GM11168 (cell line): ENCODE results near the gene ANKRD12.
"Not testable (repeated sequence)": the region's sequence is repeated elsewhere in the genome, so short reads cannot be mapped to it uniquely, and the experiment has no call there.

Experiments
- in situ Hi-C: fragments of 300-500 bp; cut with MboI; formaldehyde crosslinking; loops from one replicate; pipeline ENCODE4 v1.12.0; 2022; ENCODE audit warnings: low sequenced_read_pairs; ENCODE audit not compliant: unreplicated experiment

Gene ANKRD12

DNA sequence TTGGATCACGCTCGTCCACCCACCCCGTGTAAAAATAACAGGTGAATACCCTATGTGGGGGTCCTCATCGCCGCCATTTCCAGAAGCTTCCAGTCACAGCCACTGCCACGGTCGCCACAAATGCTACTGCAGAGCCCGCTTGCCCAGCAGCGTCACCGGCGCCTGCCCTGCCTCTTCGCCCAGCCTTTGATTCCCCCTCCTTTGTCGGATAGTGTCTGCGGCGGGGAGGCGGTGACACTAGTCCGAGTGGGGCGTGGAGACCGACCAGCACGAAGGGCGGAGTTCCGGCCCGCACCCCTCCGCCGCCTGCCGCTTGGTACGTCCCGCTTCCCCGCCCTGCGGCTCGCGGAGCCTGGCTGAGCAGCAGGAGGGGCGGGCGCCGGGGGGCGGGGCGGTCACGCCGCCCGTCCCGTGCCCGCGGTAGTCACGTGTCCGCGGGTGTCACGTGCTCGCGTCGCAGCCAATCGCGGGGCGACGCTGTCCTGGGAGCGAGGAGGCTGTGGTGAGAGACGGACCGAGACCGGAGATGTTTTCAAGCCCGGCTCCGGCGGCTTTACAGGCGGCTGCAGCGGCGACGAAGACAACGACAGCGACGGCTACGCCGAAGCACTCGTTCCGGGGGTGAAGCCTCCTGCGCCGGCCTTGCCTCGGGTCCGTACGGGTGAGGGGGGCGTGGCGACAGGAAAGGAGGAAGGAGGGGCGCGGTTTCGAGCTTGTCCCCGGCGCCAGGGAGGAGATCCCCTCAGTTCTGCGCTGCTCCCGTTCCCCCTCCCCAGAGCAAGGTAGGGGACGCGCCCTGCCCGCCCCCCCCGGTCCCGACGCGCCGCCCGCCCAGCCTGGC lies at the start of gene ANKRD12:
TSS of gene ANKRD12 (plus strand) at position 467 of the 841 bp plus-strand sequence. CDS start 45,652 bp downstream, outside the sequence.
- in situ Hi-C loops: no loop called here

DNA sequence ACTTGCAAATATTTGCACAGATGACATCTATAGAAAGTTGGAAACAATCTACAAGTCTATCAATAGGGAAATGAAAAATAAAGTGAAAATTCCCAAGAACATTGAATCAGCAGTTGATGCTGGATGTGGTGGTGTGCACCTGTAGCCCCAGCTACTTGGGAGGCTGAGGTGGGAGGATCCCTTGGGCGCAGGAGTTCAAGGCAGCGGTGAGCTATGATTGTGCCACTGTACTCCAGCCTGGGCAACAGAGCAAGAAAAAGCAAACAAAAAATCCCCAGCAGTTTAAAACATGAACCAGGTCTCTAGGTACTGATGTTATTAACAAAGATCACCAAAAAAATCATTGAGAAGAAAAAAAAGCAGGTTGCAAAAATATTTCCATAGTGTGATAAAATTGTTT lies 49.4 kb upstream of the ANKRD12 start:
- in situ Hi-C loops: no loop called here

DNA sequence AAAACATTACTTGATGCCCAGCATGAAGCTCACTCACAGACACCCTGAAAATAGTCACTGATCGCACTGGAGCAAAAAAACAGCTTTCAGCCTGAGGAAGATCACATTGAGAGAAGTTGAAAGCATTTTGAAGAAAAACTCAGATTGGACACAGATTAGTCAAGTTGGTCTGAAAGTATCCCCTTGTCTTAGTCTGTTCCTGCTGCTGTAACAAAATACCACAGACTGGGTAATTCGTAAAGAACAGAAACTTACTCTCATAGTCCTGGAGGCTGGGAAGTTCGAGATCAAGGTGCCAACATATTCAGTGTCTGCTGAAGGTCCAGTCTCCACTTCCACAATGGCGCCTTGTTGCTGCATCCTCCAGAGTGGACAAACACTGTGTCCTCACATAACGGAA lies 48.3 kb upstream of the ANKRD12 start:
- in situ Hi-C loops: no loop called here

- in situ Hi-C loops: not testable (repeated sequence)
These were observed 47.9 kb upstream of the ANKRD12 start for GRCh38 chr18:9088727-9089126.

GRCh38 chr18:9090578-9090977 lies 46.0 kb upstream of the ANKRD12 start:
- in situ Hi-C loops: no loop called here

DNA sequence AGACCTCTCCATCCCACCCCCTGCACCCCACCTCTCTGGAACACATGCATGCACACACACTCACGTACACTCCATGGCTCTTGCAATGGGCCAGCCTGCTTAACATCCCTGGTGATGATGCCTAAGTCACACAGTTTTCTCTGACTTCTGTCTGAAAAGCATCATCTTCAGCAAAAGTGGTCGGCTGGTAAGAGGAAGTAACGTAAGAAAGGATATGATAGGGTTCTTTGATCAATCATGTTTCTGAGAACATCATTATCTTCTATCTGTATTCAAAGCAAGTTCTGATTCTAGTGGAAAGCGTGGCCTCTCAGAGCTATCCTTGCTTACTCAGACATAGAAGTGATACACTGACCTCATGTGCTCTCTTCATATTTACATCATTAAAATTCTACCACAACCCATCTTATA lies 45.5 kb upstream of the ANKRD12 start:
- in situ Hi-C loops: no loop called here

- in situ Hi-C loops: no loop called here
These were observed 43.9 kb upstream of the ANKRD12 start for GRCh38 chr18:9092665-9093064.

- in situ Hi-C loops: not testable (repeated sequence)
These were observed 43.5 kb upstream of the ANKRD12 start for GRCh38 chr18:9093109-9093508.

DNA sequence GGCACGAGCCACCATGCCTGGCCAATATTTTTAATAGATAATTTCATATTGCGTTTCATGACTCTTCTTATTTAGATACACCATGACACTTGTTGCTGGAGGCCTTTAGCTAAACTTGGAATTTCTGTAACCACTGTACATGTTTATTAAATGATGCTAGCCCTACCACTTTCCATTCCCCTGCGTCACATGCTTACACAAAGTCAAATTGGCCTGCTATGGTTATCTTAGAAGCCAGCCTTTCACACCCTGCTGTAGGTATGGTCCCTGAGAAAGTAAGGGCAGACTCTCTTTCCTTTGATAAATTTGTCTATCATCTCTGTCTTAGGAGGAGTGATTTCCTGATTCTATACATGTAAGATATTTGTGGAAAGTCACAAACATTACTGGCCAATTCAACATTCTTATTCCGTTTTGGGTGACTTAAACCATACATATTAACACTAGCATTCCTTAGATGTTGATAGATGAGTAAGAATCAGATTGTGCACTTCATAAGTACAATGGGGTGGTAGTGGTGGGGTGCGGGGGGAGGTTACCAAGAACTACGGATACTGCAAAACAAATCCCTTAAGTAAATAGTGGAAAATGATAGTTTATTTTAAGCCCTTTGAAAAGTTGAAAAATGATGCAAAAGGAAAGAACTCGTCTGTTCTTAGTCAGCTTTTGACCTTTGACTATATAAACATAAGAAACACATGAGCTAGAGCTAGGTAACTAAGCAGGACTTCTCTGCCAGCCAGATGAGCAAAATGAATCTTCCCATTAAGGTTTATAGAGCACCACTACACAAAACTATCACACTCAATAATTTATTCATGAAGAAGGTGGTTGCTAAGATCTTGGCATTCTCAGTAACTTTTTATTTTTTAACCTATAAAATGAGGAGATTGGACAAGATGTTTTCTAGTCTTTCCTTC lies 42.0 kb upstream of the ANKRD12 start:
- in situ Hi-C loops: no loop called here

DNA sequence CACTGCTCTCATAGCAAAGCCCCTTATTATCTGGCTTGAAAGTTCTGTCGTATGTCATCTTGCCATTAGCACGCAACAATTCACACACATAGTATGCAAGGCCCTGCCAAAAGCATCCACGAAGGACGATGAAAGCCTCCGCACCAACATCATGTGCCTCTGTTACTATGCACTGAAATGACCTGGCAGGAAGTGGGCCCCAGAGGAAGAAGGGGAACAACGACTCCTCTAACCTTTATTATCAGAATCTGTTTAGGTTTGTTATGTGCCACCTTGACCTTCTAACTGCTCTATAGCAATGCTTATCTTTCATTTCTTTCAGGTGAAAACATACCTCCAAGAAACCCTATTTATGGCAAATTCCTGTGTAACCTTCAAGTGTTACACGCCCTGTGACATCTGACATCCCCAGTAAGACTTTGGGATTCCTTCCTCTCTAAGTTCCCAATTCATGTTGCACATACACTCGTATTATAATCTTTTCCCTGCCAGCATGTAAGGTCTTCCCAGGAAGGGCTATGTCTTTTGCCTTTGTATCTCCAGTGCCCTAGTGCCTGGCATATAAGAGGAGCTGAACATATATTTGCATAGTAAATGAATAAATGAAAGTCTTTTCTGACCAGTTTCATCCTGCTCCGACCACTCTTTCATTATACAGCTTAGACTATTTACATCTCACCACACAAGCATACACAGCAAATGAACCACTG lies 41.1 kb upstream of the ANKRD12 start:
- in situ Hi-C loops: no loop called here

DNA sequence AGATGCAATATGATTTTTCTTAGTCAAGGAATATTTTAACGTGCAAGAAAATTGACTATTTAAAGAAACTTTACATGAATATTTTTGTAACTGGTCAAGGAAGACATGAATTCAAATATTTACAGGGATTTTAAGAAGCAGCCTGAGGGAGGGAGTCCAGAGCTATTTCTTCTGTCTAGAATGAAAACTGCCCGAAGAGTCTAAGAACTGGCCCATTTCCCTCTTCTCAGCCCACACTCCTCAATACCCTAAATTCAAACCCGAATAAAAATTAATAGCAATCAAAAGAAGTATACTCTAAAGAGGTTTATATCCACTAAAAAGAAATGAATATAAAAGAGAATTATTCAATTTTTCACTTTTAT lies 40.6 kb upstream of the ANKRD12 start:
- in situ Hi-C loops: no loop called here

DNA sequence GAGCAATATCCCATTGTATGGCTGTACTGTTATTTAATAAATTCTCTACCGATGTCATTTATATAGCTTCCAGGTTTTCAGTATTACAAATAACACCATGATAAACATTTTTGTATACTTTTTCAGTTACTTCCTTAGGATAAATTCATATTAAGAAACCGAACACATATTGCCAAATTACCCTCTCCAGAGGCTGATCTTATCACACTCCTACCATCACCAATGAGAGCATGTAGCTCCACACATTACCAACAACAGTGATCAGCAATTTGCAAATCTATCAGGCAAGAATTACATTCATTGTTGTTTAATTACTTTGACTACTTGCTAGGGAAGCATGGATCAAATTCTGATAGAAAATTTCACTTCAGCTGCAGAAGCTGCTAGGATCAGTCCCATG lies 39.9 kb upstream of the ANKRD12 start:
- in situ Hi-C loops: no loop called here

DNA sequence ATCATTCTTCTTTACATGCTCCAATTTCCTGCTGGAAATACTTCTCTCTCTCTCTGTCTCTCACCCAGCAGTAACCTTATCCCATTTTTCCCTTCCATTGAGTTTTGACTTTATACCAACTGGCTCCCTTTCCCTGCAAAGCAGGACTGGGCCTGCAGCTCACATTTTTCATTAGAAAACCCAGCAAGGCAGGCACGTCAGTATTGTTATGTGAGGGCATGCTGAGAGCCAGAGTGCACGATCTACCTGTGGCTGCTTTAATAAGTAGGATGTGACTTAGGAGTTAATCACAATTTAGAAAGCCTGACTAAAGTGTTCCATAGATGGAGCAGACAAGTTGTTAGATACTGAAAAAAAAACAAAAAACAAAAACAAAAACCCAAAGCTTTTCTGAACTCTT lies 39.2 kb upstream of the ANKRD12 start:
- in situ Hi-C loops: no loop called here

DNA sequence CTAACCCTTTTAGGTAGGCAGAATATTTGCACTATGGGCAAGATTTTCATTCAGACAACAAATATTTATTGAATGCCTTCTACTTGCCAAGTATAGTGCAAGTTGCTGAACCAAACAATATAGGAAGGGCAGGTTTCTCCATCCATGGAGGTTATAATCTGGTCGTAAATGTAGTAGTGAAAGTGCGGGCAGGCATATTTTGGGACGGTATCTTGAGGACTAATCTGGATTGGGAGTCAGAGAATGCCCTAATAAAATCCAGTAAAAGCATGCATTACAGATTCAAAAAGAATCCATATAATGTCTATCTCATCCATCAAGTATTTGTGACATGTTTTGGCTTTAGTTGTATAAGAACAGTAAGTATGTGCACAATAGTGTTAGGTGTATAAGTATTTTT lies 35.8 kb upstream of the ANKRD12 start:
- in situ Hi-C loops: no loop called here

GRCh38 chr18:9101730-9102507 lies 34.7 kb upstream of the ANKRD12 start:
- in situ Hi-C loops: no loop called here

- in situ Hi-C loops: no loop called here
These were observed 33.8 kb upstream of the ANKRD12 start, which contains the start of gene NDUFV2 for GRCh38 chr18:9102508-9103375. Gene NDUFV2, plus strand, starts transcription at chr18:9102699. Its CDS starts 45 bp downstream, at chr18:9102744.

- in situ Hi-C loops: no loop called here
These were observed 33.2 kb upstream of the ANKRD12 start for GRCh38 chr18:9103376-9103873.

DNA sequence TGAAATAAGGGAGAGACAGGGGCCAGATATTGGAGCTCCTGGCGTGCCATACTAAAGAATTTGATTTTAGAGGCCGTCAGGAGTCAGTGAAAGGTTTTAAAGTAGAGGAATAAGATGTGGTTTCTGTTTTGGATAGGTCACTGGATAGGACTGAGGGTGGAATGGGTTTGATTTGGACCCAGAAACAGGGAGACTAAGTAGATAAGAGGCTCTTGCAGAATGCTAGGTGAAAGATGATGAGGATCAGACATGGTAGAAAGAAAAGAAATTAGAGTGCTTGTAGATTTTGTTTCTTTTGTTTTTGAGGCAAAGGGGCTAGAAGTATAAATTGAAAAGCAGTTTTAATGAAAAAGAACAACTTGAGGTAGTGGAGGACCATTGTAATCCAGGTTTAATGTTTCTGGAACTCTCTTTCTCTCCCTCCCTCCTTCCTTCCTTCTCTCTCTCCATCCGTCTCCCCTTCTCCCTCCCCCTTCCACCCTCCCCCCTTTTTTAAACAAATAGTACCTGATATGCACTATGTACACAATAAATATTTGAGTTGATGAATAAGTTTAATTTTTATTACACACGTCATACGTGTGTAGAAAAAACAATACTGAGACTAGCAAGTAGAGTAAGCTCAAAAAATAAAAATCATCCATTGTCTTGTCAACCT lies 32.2 kb upstream of the ANKRD12 start:
- in situ Hi-C loops: no loop called here
